Dermis blood vessel endothelial cell (primary cell): Measurements from ENCODE around the gene WWOX. TPM values are rescaled to one million over a fixed set of nuclear protein-coding genes. Genes with fewer than 3 reads are reported as not detected.

Experiments
- DNase-seq: peaks from one replicate; pipeline ENCODE4 v3.0.0; 2010
- total RNA-seq: library from RNA; depleted of rRNA; stranded (reverse); fragments of >200 nt; gene quantifications from 2 replicates; pipeline ENCODE4 v1.2.3, GENCODE V29; 2014

The WWOX gene
- total RNA-seq, 1 donor from 2014 or later = 14.5 TPM

DNA sequence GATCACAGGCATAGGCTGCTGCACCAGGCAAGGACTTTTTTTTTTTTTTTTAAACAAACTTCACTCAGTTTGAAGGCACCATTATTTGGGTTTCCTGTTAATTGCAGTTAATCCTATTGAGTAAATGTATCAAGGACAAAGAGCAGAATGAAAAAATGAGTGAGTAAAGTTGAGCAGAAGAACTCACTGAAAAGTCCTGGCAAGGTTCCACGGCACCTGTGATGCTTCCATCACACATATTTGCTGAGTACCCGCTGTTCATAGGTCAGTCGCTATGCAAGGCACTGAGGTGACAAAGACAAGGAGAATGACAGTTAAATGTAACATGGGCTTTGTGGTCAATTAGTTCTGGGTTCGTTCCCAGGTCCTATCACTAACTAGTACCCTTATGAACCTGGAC, 831.1 kb downstream of the WWOX start:
- no peak for DNase-seq

DNA sequence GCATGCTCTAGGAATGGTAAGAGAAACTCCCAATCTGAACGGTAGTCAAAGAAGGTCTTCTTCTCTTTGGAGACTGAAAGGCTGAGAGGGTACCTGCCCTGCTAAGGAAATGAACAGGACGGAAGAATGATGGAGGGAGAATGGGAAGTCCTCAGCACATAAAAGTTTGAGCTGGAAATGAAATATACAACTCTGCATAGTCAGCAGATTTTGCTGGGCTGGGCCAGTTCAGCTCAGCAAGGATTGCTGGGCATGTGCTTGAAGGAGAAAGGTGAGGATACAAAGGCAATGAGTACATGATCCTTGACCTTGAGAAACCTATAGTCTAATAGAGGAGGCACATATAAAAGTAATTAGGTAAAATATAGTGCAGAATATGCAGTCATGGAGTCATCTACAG, 831.8 kb downstream of the WWOX start:
- DNase-seq = no peak

DNA sequence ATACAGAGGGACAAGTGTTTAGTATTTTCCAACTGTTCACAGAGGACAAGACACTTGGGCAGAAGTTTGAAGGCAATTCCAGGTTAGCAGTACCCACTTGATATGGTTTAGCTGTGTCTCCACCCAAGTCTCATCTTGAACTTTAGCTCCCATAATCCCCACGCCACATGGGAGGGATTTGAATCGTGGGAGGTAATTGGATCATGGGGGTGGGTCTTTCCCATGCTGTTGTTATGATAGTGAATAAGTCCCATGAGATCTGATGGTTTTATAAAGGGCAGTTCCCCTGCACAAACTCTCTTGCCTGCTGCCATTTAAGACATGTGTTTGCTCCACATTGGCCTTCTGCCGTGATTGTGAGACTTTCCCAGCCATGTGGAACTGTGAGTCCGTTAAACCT, 832.2 kb downstream of the WWOX start:
- DNase-seq = no peak

DNA sequence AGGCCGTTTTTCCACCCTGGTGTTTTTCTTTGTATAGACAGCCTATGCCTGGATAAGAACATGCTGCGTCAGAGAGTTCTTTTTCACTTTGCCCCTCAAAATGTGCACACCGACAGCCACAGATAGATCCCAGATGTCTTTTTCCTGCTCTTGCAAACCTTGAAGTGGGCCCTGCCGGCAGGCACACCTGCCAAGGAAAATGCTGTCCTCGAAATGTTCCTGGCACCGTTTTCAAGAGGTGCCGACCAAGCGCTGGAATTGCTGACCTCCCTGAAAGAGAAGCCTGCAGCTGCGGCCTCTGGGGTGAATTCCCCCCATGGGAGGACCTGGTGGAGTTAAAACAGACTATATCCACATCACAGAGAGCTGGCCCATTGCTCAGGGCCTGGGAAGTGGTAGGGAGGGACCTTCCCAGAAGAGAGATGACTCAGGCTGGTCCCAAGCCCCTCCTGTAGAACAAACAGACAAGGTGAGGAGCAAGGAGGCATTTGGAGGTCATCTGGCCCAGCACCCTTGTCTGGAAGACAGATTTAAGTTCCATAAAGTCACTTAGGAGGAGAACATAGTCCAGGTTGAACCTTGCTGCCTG, 833.0 kb downstream of the WWOX start:
- DNase-seq = no peak

DNA sequence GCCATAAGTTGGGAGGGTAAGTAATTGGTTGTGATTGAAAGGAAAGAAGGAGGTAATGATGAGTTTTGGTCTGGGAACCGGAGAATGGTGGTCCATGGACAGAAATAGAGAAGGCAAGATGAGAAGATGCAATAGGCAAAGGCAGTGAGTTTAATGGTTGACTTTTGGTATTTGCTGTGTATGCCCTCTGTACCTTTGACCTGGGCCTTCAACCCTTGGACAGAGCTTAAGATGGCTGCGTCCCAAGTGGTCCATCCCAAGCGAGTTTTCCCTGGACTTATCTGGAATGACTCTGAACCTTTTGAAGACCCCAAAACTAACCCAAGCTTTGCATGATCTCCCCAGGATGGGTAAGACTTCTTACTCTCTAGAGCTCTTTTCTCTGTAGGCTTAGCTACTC, 836.6 kb downstream of the WWOX start:
- DNase-seq = no peak

DNA sequence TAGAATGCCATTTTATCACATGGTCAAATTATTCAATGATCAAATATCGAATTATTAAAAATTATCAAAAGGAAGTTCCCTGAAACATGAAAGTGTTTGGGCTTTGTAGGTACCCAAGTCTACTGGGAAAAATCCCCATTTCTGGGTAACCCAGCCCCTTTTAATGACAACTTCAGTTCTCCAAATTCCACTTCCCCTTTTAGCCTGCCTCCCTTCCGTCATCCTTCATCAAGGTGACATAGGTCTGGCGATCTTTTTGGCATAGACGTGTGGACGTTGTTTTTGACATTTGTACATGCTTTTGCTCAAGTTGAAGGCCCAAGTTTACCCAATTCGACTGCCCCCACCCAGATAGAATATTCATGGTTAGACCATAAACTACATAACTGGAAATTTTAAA, 840.1 kb downstream of the WWOX start:
- DNase-seq = no peak

DNA sequence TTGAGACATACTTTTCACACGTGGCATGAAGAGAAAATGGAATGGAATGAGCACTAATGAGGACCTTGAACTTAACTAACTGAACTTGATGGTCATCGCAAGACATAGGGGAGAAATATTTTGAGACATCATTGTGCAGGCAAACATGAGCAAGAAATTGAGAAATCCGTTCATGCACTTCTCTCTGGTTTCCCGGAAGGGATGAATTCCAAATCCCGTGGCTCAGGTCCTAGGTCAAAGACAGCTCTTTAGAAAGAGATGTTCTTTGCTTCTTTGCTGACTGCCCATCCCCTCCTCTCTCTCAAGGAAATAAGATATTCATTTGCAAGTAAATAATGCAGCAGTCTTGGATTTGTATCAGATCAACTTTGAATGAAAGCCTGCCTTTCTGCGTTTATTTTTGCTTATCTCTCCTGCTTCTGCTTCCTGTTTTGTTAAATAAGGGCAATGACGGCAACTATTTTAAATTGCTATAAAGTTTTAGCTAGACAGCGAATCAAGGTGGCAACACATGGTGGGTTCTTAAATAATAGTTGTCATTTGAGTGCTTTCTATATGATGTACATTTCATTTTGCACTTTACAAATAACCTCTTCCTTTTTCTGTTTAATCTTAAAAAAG, 843.3 kb downstream of the WWOX start:
- no peak for DNase-seq

DNA sequence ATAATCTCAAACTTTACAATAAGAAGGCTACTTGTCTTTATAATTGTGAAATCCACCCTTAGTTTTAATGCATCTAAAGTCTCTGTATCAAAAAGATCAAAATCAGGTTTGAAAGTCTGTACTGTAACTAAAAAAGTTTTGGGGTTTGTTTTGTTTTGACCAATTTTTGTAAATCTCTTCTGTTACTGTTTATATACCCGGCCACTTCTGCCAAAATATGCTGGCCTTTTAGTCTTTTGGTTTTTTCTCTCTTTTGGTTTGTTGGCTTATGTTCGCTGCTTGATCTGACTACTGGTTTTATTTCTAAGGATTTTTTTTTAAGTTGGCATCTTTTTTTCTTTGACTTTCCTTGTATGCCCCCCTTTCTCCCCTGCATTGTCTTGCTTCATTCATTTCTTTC, 845.9 kb downstream of the WWOX start:
- DNase-seq = no peak

DNA sequence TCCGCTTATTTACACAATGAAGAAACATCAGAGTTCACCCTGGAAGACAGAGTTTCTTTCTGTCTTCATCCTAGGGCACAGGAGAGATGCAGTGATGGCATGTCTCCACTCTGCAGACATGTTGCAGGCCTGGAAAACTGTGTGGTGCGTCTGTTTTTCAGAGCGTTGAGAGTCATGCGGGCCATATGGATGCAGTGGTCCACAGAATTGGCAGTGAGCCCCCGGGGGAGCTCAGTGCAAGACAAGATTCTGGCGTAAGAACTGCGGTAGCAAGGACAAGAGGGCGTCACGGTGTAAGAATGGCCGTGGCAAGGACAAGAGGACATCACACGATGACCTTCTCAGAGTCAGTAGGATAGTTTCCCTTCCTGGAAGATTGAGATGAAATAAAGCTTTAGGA, 847.1 kb downstream of the WWOX start:
- no peak for DNase-seq

DNA sequence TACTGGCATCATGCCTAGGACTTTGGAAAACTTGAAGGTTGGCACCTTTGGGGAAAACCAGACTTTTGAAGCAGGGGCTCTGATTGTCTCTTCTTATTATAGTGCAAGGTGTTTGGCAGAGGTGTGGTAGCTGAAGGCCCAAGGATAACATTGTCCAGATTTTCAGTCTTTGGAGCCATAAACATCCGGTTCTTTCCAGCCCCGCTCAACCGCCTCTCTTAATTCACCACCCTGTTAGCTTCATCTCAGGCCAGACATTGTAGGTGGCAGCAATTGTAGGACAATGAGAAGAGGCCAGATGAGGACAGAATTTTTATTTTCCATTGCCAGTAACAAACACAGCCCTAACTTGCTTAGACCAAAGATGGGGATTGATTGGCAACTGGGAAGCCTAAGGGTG, 851.3 kb downstream of the WWOX start:
- DNase-seq = no peak

DNA sequence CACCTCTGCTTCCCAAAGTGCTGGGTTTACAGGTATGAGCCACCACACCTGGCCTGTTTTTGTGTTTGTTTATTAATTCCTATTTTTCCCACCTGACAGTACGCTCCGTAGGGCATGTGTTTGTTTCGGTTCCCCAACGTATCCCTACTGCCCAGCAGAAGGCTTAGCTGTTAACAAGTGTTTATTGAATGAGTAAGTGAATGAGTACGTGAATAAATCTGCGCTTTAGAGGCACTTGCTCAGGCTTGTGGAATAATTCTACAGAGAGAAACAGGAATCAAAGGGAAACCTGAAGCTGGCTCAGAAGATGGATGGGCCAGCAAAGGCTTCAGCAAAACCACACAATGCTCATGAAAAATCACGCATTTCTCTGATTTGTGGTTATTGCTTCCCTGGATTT, 853.2 kb downstream of the WWOX start:
- no peak for DNase-seq

DNA sequence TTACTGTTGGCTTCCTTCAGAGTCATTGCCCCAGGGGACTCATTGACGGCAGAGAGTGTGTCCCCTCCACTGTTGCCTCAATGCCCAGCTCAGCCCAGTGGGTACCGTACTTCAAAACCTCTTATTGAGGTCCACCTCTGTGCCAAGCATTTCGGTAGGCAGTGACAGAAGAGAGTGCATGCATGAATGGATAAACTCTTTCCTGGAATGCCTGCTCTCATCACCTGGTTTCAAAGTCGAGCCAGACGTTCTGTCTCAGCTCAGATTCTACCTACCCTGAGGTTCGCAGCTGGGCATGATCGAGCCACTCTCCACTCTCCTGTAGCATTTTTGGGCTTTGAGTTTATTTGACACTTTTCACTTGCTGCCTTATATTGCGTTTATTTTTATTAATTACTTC, 854.1 kb downstream of the WWOX start:
- no peak for DNase-seq

DNA sequence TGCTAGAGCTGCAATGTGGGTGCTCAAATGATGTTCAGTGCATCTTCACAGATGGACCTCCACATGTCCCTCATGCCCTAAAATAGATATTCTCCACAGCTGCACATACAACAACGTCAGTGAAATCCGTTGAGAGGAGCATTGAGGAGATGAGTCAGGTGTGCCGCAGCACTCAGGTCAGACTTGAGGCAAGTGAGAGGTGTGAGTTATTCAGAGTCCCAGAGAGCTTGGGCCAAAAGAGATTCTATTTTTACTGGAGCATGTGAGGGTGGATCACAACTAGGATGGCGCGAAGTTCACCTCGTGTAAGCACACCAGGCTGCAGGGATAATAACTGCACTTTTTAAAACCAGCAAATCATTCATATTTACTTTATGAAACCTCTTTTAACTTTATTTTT, 855.8 kb downstream of the WWOX start:
- DNase-seq = no peak

DNA sequence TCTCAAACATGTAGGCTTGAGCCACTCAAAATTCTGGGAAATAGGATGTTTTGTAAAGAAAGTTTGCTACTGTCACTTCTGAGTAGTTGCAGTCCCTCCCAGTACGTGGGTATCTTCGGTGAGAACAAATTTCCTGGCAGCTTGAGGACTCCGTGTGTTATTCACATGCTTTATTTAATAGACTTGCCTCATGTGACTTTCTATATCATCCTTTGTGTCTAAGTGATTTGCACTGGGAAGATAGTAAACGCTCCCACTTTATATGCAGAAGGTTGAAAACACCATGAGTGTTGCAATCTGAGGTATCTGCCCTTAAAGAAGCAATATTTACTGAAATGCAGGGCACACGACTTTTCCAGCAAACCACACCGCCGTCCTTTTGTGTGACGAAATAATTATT, 857.4 kb downstream of the WWOX start:
- no peak for DNase-seq

DNA sequence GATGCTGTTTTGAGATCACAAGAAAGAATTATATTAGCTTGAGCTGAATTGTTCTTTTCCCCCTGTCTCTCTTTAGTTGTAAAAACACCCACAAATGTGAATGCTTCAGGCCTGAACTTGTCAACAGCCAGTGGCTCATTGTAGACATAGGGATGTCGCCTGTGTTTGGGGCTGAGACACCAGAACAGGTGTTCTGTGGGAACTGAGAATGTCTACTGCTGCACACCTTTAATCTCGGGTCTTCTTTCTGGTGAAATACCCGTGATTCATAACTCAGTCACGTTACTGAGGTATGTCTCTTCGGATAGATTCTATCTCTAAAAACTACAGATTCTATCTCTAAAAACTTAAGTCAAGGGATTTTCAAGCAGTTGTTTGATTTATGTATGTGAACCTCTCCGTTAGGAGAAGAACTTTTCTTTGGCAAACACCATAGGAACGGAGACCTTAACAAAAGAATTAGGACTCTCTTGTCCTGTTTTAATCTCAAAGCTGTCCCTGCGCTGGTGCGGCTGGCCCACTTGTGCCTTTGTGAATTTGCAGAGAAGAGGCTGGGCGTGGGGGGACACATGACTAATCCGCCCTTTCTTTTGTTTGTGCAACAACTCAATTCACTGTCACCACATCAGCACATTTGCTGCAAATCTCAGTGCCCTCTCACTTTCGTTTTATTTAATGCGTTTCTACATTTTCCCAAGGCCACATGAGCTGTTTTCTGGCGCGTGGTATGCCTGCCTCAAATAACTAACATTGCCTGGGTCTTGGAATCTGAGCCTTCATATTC, 858.1 kb downstream of the WWOX start:
- no peak for DNase-seq

DNA sequence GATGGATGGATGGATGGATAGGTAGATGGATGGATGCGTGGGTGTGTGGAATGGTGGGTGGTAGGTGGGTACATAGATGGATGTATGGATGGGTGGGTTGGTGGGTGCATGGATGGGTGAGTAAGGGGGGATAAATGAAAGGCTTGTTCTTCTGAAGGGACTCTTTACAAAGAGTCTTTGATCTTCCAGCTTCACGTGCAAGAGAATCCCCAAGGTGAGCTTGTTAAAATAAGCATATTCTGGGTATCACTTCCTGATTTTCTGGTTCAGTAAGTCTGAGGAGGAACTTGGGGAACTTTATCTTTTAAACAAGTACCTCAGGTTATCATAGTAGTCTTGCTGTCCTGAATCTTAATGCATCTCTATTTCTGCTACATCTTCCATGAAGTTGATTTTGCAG, 862.0 kb downstream of the WWOX start:
- DNase-seq = no peak

DNA sequence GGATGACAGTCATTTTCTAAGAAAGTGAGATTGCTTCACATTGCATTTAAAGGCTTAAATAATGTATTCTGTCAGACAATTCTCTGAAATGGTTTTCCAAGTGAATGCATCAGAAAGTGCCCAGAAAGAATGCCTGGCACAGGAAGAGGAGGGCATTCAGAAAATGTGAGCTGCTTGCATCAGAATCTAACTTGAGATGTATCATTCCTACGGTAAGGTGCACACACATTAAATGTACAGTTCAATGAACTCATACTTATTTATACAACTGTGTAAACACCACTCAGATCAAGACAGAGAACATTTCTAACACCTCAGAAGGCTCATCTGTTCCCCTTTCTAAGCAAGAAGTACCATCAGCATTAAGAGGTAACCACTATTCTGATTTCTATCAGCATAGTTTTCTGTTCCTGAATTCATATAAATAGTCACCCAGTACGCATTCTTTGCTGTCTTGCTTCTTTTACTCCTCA, 863.0 kb downstream of the WWOX start:
- no peak for DNase-seq

DNA sequence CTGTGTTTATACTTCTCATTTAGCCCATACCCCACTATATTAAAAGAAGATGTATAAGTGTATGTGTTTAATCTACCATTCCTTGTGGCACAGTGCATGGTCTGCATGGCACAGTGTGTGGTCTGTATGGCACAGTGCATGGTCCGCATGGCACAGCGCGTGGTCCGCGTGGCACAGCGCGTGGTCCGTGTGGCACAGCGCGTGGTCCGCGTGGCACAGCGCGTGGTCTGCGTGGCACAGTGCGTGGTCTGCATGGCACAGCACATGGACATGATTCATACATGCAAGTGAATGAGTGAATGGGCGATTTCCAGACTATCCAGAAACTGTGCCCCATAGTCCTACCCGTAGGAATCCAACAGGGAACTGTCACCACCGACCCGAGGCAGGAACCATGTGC, 868.5 kb downstream of the WWOX start:
- no peak for DNase-seq

DNA sequence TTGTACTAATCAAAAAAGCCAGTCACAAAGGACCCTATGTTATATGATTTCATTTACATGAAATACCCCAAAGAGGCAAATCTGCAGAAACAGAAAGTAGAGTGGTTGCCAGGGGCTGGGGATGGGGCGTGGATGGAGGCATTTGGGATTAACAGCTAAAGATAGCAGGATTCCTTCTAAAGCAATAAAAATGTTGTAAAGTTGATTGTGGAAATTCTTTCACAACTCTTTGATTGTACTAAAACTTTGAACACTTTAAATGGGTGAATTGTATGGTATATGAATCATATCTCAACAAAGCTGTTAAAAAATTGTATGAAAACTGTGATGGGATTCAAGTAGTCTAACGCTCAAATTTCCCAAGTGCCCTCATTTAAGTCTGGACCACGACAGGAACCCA, 870.3 kb downstream of the WWOX start:
- DNase-seq = no peak

DNA sequence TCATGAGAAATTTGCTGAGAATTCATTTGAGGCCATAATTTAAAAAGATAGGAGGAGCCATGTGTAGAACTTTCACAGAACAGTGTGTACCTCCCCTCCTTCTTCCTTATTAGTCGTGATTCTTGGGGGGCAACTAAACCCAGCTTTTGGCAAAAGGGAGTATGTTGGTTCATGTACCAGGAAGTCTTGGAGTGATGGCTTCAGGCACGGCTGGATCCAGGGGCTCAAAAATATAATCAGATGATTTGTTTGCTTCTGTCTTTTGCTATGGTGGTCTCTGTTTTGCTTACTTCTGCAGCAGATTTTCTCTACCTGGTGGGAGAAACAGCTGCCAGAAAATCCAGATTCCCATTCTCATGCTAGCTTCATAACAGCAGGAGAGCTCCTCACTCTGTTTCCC, 871.2 kb downstream of the WWOX start:
- no peak for DNase-seq

DNA sequence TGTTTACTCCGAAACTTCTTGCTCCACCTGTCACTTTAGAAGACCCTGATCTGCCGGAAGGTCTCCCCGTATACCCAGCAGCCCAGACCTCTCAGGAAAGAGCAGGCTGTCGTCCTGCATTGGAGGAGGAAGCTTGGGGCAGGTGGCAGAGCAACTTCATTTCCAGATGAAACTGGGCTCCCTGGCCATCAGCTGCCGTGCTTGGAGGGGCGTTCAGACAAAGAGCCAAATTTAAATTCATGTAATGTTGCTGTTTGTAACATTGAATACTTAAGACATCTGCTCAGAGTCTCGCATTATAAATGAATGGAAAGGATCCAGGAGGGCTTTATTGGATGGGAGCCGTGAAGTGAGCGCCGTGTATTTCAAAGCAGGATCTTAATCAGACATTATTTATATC, 872.6 kb downstream of the WWOX start:
- no peak for DNase-seq

DNA sequence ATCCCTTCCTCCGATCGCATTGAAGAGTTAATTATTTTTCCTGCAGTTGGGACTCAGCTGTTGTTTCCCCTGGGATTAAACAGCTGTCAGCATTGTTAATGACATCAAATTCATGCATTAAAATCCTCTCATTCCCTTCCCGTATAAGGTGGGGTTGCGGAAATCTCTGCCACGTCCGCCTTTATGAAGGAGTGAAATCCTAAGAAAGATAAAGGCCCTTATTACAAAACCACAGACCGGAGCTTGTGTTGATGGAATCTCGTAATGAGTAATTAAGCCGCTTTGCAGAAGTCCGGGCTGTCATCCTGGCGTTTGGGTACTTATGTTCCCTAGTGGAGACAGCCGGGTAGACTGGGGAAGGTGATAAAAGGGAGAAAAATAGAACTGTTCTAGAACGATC, 873.5 kb downstream of the WWOX start:
- DNase-seq = no peak

DNA sequence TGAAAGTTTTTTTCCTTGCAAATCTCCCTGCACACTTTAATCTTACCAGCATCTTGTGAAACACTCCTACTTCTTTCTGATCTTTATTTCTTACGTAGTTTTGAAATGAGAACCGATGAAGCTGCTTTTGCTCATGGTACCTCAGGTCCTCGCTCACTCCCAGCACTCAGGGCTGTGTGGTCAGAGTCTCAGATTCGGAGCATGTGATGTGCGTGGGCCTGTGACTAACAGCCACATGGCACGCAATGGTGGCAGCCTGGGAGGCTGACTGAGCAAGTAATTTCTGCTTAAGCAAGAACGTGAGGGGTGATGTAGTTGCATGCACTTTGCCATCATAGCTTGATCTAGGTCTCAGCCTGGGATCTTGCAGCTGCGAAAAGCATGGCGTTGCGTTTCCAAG, 876.8 kb downstream of the WWOX start:
- DNase-seq = no peak

DNA sequence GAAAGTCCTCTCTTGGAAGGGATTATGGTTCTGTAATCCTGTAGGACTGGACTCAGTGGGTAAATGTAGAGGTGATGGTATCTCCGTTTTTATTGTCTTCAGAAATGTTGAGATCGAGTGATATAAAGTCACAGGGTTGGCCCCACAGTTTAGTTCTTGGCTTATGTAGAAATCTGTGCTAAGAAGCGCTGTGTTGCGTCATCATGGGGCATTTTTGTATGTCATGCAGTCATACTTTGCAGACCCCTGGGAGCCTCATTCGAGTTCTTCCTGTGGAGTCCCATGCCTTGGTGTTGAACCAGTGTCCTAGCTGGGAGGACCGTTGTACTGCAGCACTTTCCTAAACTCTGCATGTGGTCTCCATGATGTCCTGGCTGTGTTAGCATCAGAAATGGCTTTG, 881.4 kb downstream of the WWOX start:
- DNase-seq = no peak
